Measurements from ENCODE around the gene SHOC1.

DNA sequence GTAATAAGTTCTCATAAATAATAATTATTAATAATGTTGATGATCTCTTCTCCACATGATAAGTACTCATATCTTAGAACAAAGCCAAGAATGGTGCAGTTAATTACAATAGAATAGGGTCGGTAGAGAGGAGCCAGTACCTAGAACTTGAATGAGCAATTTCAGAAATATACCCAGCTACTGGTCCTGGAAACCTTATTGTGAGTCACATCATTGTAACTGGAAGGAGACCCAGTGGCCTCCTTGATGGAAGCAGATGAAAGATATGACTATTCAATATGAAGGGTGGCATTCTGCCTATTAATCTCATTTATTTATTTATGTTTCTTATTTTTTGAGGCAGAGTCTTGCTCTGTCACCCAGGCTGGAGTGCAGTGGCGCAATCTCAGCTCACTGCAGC lies 37.7 kb upstream of the SHOC1 start:
- TF ChIP-seq, protein P1, sequence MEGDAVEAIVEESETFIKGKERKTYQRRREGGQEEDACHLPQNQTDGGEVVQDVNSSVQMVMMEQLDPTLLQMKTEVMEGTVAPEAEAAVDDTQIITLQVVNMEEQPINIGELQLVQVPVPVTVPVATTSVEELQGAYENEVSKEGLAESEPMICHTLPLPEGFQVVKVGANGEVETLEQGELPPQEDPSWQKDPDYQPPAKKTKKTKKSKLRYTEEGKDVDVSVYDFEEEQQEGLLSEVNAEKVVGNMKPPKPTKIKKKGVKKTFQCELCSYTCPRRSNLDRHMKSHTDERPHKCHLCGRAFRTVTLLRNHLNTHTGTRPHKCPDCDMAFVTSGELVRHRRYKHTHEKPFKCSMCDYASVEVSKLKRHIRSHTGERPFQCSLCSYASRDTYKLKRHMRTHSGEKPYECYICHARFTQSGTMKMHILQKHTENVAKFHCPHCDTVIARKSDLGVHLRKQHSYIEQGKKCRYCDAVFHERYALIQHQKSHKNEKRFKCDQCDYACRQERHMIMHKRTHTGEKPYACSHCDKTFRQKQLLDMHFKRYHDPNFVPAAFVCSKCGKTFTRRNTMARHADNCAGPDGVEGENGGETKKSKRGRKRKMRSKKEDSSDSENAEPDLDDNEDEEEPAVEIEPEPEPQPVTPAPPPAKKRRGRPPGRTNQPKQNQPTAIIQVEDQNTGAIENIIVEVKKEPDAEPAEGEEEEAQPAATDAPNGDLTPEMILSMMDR (IDR thresholded peaks at IDR 0.05) = no peak
- no peak for TF ChIP-seq POLR2AphosphoS5 (IDR thresholded peaks at IDR 0.05)
- TF ChIP-seq EP300 (IDR thresholded peaks at IDR 0.05) = no peak
- no peak for TF ChIP-seq POLR2A (IDR thresholded peaks at IDR 0.05)
